HG02610 (cell line): Measurements from ENCODE around the gene TAOK2.
"Not testable (repeated sequence)": the region's sequence is repeated elsewhere in the genome, so short reads cannot be mapped to it uniquely, and the experiment has no call there.

ENCODE experiments used
- ATAC-seq: cut with Tn5 transposase; IDR thresholded peaks from one replicate; pipeline ENCODE4 v1.9.1; 2021; ENCODE audit warnings: mild to moderate bottlenecking, moderate library complexity; ENCODE audit not compliant: unreplicated experiment

Gene TAOK2

DNA sequence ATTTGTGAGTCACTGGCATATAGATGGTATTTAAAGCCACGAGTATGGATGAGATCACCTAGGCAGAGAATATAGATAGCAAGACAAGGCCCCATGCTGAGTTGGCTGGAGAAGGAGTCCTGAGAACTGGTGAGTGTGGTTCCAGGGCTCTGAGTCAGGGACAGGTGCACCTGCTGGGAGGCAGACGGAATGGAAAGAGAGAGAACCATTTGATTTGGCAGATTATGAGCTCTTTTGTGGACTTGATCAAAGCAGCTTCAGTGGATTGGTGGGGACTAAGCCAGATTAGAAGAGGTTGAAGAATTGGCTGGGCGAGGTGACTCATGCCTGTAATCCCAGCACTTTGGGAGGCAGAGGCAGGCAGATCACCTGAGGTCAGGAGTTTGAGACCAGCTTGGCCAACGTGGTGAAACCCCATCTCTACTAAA lies 45.1 kb downstream of the TAOK2 start:
- no peak for ATAC-seq

DNA sequence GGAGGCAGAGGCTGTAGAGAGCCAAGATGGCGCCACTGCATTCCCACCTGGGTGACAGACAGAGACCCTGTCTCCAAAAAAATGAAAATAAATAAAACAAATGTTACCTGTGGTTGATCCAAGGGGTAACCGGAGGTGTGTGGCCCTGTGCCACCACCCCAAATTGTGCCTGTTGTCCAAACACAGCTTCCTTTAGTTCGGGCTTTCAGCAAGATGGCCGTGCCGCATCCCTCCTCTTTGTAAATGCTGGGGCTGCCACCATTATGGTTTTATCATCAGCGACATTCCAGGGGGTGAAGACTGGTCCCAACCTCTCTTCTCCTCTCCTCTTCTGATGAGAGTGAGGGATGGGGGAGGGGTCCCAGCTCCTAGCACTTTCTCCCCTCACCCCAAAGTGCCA lies 49.2 kb downstream of the TAOK2 start, which contains the start of gene C16orf92:
Gene C16orf92 (plus strand): TSS at position 312 of the 400 bp plus-strand sequence. CDS start 143 bp downstream, outside the sequence.
- no peak for ATAC-seq

DNA sequence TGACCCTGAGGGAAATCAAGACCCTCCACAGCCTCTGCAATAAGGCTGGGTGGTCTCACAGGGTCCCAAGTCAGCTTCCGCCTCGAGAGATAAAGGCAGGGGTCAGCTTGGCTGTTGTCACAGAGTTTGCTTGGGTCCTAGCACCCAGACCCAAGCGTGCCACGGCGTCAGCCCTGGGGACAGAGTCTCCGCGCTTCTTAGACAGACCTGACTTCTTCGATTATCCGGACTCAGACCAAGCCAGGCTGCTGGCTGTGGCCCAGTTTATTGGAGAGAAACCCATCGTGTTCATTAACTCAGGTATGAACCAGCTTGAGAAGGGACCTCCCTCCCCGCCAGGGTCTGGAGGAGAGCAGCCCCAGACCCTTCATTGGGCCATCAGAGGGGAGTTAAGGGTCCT lies 49.9 kb downstream of the TAOK2 start:
- no peak for ATAC-seq

DNA sequence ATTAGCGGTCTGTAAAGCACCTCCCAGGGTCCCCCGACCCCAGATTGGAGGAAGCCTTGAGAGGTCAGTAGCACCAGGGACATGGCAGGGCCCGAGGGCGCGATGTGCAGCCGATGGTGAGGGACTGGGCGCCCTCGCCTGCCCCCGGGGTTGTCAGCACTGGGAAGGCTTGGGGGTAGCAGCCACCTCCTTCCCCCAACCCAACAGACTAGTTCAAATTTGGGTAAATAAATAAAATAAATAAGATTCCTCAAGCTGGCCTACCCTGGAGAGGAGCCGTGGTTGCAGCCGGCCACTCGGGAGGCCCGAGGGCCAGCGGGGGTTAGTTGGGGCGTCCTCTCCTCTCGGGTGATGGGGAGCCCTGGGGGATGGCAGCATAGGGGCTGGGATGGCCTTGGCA lies 50.8 kb downstream of the TAOK2 start:
- ATAC-seq = no peak

DNA sequence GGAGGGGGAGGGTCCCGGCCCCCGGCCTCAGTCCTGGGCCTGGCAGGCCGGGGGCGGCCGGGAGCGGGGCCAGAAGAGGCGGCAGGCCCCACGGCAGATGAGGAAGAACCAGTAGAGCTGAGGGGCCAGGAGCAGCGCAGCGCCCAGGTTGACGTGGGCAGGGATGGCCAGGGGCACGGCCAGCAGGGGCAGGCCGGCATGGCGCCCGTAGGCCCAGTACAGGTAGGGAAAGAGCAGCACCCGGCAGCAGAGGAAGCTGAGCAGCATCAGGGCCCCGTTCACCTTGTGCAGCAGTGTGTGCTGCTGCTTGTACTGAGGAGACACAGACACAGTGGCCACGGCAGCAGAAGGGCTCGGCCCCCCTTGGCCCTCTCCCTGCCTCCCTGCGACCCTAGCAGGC lies 51.5 kb downstream of the TAOK2 start:
- ATAC-seq = no peak

DNA sequence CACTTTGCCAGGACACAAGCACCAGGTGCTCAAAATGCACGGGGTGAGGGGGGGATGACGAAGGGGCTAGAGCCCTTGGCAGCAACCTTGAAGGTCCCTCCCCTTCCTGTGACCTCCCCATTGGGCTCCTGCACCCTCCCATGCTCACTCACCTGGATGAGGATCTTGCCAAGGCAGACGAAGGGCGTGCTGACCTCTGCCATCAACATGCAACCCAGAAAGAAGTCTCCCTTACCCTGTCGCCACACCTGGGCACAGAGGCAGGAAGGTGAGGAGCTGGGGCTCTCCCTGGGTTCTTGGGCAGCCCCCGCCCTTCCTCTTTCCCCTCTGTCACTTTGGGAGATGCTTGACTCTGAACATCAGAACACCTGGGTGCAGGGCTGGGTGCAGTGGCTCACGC lies 51.9 kb downstream of the TAOK2 start:
- no peak for ATAC-seq

DNA sequence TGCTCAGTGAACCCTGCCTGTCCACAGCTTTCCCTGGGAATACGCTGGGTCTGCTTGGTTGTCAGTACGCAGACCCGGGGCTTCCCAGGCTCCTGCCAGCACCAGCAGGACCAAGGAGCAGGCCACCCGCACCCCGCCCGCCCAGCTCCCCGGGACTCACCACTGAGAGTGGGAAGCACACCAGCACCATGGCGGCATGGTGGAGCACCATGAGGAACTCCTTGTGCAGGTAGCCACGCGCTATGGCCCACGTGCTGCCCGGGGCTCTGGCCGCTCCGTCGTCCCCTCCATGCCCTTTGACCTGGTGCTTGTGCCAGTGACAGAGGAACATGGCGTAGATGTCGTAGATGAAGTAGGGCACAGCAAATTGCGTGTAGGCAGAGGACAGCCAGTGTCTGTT lies 52.8 kb downstream of the TAOK2 start:
- ATAC-seq = no peak

DNA sequence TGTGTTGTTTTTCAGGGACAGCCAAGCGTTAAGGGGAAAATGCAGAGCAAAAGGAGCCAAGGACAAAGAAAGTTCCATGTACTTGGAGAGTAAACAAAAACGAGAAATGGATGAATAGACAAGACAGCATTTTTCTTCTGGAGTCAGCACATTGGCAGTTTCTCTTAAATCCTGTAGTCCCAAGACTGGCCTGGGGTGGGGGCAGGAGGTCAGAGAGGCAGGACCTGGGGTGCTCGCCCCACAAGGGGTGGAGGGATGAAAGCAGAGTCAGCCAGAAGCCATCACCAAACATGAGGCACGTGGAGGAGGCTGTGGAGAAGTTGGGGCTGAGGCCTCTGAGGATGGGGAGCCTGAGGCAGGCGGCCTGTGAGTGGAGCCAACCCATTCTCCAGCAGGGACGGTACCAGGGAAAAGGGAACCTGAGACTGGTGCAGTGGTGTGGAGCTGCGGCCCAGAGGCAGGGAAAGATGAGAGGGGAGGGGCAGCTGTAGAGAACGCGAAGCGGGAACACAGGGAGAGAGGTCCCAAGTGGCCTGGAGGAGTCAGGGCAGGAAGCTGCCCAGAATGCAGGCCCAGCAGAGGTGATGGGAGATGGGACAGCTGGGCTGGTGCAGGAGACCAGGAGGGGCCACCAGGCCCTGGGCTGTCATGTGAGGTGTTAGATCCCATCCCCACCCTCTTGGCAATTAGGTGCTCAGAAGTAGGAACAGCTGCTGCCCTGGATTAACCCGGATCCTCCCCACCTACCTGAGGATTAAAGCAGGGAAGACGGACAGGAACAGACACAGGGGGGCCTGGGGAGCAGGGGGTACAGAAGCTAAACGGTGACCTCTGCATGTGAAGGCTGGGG lies 54.1 kb downstream of the TAOK2 start:
- no peak for ATAC-seq

DNA sequence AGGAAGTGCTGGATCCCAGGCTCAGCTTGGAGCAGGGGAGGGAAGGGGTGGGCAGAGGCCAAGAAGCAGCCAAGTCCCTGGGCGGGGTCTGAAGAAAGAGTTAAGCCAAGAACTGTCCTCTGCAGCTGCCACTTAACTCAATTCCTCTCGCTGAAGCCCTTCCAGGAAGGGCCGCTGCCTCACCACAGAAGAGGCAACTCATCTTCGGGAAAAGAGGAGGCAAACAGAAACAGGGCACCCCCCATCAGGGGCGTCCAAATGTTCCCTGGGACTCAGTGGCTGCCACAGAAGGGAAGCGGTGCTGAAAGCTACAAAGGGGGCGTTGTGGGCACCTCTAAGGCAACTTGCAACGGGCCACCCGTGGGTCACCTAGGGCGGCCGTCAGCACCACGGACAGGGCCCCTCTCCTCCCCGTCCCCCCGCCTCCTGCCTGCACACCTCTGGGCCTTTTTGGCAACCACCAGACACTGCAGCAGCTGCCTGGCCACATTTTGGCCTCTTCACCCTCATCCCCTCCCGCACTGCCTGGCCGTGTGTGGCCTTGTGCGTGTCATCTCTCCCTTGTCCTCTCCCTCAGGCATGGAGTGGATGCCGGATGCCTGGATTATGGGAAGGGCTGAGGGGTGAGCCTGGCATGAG lies 54.9 kb downstream of the TAOK2 start:
- no peak for ATAC-seq

DNA sequence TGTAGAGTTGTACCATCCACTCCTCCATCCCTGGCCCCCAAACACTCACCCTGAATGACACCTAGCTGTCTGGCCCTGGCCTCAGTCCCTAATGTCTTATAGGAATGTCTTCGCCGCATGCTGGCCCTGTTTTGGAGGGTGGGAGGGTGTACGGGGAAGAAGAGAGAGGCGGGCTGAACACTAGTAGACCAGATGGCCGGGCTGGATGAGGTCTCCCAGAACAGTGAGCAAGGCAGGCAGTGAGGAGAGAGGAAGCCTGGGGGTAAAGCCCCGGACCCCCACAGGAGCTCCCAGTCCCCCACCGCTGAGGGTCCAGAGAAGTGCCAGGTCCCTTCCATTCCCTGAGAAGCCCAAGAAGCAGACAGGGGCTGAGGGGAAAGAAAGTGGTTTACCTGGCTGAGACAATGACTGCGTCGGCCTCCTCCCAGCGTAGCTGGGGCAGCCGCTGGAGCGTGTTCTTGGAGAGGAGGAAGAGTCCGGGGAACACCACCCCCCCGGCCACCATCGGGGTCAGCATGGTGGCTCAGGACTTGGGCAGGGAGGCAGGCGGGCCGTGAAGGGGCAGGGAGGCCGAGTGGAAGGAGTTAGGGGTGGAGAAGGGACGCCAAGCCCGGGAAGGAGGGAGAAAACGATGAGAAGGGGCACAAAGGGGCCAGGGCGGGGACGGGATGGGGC lies 56.5 kb downstream of the TAOK2 start:
- ATAC-seq = no peak

DNA sequence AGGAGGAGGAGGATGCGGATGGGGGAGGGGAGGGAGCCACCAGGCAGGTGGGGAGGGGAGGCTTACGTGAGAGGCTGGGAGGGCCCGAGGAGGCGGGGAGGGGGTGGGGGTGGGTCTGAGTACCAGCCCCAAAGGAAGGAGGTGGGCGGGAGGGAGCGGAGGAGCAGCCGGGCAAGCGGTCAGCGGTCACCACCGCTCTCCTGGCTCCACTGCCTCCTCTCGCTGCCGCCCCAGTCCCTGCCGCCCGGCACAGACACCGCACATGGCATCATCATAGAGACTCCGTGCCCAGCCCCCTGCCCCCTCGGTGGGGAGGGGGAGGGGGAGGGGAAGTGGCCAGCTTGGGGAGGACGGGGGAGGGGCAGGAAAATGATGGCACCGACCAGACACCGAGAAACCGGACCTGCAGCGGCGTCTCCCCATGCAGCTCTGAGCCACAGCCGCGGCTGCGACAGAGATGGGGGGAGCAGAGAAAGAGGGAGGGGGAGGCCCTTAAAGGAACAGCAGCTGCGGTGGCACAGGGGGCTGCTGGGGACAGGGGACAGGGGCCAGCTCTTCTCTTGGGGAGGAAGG lies 57.3 kb downstream of the TAOK2 start, which contains the start of gene TLCD3B:
Gene TLCD3B (minus strand): TSS at position 431 of the 573 bp plus-strand sequence. CDS start 744 bp downstream, outside the sequence.
- ATAC-seq = no peak

DNA sequence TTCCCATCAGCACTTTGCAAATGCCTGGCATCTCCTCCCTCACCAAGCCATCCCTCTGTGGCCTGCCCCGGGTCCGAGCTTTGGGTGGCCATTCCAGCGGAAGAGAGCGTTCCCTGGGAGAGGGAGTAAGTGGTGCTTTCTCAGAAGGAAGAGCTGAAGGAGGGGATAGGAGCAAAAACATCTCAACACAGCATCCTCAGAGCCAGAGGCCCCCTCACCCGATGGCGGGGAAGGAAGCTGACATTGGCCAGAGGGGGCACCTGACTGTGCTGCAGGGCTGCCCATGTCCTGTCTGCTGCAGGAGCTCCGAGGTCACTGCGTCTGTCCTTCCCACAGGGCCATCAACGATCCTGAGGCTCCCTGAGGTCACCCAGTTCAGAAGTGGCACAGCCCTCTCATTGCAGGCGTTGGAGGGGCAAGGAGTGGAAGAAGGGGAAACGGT lies 57.8 kb downstream of the TAOK2 start:
- ATAC-seq = no peak

DNA sequence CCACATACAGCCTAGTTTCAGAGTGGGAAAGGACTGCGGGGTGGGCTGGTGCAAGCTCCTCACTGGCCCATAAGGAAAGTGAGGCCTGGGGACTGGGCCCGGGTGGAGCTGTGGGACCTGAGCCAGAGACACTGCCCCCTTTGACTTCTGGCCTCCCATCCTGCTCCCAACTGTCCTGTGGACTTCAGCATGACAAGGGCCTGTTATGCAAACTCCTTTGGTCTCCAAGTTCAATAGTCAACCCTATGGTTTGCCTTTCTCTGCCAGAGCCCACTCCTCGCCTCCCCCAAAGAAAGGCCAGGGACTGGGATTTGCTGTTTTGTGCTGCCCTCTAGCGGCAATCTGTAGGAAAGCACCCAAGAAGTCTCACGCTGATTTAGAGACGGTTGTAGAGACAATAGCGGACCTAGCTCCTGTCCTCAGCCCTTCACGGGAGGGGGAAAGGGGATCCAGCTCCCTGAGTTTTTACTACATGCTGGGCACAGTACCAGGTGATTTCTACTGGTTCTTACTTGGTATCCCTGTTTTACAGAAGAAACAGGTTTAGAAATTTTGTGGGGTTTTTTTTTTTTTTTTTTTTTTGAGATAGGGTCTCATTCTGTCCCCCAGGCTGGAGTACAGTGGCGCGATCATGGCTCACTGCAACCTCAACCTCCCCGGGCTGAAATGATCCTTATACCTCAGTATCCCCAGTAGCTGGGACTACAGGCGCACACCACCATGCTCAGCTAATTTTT lies 58.6 kb downstream of the TAOK2 start:
- ATAC-seq = no peak

DNA sequence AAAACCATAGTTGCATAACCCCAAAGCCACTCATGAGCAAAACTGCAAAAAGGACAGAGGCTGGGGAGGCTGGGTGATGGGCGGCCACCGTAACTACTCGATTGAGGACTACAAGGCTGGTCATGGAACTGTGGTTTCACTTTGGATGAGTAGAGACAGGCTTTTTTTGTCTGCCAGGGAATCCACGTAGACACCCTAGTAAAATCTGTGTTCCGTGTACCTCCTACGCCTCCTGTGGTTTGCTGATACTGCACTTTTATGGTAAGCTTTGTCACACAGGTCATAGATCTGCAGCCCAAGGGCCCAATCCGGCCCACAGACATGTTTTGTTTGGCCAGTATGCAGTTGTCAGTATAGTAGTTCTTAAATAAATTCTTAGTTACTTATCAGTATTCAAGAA lies 59.6 kb downstream of the TAOK2 start:
- no peak for ATAC-seq

DNA sequence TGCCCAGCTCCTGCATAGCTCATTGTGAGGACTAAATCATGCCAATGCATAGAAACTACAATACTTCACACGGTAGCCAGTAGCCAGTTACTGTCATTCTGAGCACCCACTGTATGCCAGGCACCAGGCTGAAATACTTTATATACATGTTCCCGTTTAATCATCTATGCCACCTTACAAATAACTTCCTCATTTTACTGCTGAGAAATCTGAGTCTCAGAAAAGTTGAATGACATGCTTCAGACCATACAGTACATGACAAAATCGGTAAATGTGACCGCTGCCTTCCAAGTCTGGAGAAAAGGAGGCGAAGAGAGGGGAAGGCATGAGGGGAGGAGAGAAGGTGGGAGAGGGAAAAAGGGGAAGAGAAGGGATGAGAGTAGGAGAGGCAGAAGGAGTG lies 66.6 kb downstream of the TAOK2 start:
- no peak for ATAC-seq

DNA sequence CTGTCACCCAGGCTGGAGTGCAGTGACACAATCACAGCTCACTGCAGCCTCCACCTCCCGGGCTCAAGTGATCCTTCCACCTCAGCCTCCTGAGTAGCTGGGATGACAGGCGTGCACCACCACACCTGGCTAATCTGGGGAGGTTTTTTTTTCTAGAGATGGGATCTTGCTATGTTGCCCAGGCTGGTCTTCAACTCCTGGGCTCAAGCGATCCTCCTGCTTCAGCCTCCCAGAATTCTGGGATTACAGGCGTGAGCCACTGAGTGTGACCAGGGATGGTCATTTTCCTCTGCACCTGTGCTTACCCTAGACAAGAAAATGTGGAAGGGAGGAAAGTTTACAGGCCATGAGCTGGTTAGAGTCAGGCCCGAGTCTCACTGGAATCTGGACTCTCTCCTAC lies 67.0 kb downstream of the TAOK2 start:
- ATAC-seq = not testable (repeated sequence)

DNA sequence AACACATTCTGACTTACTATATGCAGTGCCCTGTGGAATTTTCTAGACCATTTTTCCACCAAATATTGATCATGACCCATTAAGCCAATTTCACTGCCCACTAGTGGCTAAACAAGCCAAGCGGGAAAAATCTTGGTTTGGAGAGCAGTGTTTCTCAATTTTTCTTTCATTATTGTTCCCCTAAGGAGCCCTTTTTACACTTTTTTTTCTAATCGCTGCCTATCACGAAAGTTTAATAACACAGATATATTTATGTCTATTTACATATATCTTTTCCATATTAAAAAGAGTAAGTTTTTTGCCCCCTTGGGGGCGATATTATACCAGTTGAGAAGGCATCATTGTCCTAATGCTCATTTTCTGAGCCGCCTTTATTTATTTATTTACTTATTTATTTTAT lies 68.2 kb downstream of the TAOK2 start:
- ATAC-seq = no peak
